Spleen (tissue), 7 donors: Measurements from ENCODE around the gene FRMD4A.

ENCODE experiments used
- CTCF ChIP-seq, 11 experiments: fragments of 200-600 bp in 7 of 11; fragments of 450-650 bp in 4 of 11; sonication (generic) in 4 of 11; IDR thresholded peaks in 8 of 11; conservative IDR thresholded peaks in 3 of 11; 1 replicate in 7 of 11; 2 replicates in 4 of 11; pipeline versions ENCODE4 v1.4.0 to v1.8.0; 2016 to 2021; ENCODE audit warnings: antibody characterized with exemption in 11 of 11, inconsistent platforms in 4 of 11, mild to moderate bottlenecking in 1 of 11
- POLR2A ChIP-seq, 3 donors: fragments of 450-650 bp; IDR thresholded peaks; one replicate each; pipeline ENCODE4 v1.5.1; 2017; ENCODE audit warnings: antibody characterized with exemption in 3 of 3, mild to moderate bottlenecking in 1 of 3
- POLR2AphosphoS5 ChIP-seq, 3 donors: sonication (generic); formaldehyde crosslinking; IDR thresholded peaks; one replicate each; pipeline ENCODE4 v1.5.1; 2017; ENCODE audit warnings: antibody characterized with exemption in 3 of 3
- donor health status: DM: no; HTN: no; CAD: no; lungs with moderate emphysema.
- donor health status: DM: no; HTN: no; CAD: no.
- donor health status: DM: no; HTN: no; CAD: no.

GRCh38 chr10:14052931-14053330 lies 277.8 kb downstream of the FRMD4A start:
- TF ChIP-seq POLR2A (IDR thresholded peaks at IDR 0.05) (no peak), POLR2AphosphoS5 (IDR thresholded peaks at IDR 0.05) (no peak), CTCF (IDR thresholded peaks at IDR 0.05 in 8 of 11, conservative IDR thresholded peaks at IDR 0.05 in 3 of 11) (no peak)
